Nucleus accumbens (tissue), 56 donors: ENCODE results near the gene SLC16A3.
A peak's percentile ranks its signal among the peaks of the same experiment; 100 is the strongest.
"Not testable (repeated sequence)": the region's sequence is repeated elsewhere in the genome, so short reads cannot be mapped to it uniquely, and the experiment has no call there.

ENCODE experiments used
- DNase-seq, 56 donors: peaks; one replicate each; lab custom pipeline; 2025; lab: John Stamatoyannopoulos, UW

SLC16A3 gene

DNA sequence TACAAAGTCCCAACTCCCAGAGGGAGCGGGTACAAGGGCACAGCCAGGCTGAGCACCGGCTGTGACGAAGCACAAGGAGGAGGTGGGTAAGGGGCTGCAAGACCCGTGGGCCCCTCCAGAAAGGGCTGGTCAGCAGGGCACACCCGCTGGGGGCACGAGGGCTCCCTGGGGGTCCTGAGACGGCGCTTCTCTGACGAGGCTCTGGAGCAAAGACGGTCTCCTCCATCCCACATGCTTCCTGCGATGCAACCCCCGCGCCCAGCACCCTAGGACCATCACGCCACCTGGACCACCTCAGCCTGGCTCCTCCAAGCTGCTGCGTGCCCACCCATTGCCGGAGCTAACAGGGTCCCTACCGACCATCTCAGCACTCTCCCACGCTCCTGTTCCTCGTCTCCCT lies 24.9 kb upstream of the SLC16A3 start:
- DNase-seq: no peak

DNA sequence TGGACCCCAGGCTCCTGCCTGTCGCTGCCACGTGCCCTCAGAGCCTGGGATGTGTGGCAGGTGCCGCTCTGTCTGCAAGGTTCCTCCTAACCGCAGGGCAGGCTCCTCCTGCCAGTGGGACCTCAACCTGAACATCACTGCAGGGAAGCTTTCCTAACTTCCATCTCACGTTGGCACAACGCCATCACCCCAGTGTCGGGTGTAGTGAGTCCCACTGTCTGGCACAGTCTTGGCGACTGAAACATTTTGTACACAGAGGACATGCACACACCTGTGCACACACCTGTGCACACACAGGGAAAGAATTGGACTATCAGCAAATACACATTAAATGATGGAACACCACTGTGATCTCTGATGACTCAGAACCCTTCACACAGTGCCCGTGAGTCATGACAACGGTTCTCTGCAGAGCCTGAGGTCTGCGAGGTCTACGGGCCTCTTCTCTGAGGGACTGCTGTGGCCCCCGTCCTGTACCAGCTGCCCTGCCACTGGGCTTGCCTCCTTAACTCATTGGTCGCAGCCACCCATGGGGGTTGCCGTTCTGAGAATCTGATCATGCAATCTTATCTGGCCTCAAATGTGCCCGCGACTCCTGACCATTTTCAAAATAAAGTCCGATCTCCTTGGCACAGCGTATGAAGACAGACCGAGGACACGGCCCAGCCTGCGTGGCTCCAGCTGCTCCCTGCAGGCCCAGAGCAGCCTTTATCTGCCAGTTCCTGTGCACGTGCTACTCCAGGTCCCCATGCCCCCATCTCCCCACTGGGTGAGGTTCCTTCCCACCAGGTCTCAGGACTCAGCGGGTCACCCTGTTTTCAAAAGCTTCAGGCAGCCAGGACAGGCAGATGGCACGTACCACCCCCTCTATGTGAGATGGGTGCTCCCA lies 23.8 kb upstream of the SLC16A3 start:
- DNase-seq: peak in 3 of 56 donors; percentile 18 to 35 (median 18)

DNA sequence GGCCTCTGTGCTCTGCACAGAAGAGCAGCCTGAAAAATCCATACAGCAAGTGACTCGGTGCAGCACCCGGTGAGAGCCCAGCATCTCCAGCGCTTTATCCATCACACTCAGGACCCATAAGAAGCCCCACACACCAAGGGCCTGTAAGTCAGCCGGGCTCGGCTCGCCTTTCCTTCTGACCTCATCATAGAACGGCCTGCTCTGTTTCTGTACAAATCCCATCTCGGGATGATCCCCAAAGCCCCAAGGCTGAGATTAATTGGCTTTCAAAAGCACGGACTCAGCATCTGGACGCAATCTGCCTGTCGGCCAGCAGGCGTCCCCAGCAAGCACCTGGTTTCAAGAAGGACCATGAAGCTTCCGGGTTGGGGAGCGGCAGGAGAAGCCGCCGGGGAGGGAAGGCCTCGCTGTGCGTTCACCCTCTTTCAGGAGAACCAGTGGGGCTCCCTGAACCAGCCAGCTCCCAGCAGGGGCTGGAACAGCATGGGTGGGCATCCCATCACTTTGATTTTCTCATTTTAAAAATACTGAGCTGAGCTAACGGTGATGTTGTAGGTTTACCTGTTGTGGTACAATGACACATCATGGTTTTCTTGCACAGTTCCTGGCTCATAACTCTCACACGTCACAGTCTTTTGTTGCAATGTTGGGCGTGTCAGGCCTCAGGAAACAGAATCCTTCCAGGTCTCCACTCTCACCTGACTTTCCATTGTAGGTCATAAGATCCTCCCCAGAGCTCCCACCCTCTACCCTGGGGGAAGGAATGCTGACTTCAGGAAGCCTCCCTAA lies 22.9 kb upstream of the SLC16A3 start:
- peak in 49 of 56 donors; percentile 13 to 84 (median 51) for DNase-seq

DNA sequence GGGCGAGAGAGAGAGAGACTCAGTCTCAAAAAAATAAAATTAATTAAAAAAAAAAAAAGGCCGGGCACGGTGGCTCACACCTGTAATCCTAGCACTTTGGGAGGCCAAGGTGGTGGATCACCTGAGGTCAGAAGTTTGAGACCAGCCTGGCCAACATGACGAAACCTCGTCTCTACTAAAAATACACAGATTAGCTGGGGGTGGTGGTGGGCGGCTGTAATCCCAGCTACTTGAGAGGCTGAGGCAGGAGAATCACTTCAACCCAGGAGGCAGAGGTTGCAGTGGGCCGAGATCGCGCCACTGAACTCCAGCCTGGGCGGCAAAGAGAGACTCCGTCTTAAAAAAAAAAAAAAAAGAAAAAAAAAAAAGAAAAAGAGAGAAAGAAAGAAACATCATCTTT lies 18.2 kb upstream of the SLC16A3 start:
- DNase-seq: not testable (repeated sequence)

DNA sequence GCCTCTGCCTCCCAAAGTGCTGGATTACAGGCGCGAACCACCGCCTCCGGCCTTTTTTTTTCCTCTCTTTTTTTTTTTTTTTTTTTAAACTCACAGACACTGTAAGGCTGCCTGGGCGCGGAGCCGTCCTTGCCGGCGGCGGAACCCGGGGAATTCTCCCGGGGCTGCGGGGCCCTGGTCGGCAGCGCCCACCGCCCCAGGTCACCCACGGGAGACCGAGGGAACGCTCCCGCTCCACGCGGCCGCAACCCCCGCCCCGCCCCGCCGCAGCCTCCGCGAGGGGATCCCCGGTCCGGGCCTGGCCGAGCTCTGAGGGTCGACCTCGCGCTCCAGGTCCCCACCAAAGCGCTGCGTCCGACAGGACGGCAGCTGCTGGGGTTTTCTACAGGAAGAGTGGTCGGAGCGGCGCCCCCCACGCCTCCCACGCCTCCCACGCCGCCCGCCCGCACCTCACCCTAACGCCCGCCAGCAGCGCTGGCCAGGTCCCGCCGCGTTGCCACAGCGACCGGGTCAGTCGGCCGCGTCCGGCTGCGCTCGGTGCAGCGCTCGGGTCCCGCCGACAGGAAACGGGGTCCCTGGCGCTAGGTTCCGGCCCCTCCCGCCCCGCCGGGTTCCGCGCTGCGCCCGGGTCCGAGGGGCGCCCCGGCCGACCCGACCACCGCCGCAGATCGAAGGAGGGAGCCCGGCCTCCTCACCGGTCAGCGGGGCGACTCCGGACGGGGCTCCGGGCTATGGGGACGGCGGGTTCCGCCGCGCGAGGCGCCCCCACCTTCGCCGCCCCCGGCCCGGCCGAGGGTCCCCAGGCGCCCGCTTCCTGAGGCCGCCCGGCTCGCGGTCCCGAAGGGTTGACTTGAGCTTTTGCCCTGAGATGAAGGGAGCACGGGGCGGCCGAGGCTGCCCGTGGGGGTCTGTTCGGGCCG lies 16.3 kb upstream of the SLC16A3 start, which contains the start of gene CCDC57:
Gene CCDC57 (minus strand): TSS at position 512 of the 920 bp plus-strand sequence. CDS start 10,898 bp downstream, outside the sequence.
- DNase-seq: peak in 49 of 56 donors; percentile 18 to 80 (median 52)

DNA sequence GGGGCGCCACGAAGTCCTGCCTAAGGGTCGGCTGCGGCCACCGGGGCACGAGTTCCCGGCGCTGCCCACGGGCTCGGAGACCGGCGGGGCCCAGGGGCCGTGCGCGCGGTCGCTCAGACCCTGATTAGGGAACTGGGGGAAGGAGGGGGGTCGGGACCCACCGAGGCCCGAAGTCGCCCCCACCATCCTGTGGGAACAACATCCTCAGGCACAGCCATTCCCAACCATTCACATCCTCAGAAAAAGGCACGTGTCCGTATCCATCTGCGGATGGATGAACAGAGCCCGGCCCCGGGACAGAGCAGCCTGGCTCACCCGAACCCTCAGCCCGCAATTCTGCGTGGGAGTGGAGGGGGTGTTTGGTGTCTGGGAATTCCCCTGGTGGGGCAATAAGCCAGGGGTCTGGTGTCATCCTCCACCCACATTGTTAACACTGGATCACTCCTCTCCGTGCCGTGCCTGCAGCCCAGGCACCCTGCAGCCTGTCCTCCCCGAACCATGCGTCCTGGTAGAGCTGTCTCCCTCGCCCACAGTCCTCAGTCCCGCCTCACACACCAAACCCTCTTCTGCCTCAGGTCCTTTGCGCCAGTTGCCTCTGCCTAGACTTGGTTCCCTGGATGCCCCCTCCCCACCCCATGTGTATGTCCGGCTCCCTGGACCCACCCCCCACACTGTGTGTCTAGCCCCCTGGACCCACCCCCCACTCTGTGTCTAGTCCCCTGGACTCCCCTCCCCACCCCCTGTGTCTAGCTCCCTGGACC lies 15.4 kb upstream of the SLC16A3 start:
- peak in 34 of 56 donors; percentile 10 to 76 (median 48) for DNase-seq

DNA sequence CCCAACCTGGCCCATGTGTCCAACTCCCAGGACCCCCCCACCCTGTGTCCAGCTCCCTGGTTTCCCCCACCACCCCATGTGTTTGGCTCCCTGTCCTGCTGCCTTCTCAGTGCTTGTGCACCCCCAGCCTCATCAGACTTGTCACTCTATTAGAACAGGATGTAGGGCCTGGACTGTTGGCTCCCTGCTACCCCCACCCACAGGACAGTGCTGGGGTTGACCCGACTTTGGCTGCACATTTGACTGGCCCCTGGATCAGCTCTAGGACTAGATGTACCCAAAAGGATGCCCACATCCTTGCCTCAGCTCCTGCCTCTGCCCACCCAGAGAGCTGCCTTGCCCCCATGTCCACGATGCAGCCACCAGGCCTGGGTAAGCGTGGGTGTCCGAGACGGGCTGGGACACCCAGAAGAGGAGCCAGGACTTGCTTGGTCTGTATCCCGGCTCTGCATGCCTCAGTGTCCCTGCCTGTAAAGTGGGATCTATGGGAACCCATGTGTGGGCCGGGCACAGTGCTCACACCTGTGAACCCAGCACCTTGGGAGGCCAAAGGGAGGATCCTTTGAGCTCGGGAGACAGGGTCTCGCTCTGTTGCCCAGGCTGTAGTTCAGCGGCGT lies 14.7 kb upstream of the SLC16A3 start:
- no peak for DNase-seq

DNA sequence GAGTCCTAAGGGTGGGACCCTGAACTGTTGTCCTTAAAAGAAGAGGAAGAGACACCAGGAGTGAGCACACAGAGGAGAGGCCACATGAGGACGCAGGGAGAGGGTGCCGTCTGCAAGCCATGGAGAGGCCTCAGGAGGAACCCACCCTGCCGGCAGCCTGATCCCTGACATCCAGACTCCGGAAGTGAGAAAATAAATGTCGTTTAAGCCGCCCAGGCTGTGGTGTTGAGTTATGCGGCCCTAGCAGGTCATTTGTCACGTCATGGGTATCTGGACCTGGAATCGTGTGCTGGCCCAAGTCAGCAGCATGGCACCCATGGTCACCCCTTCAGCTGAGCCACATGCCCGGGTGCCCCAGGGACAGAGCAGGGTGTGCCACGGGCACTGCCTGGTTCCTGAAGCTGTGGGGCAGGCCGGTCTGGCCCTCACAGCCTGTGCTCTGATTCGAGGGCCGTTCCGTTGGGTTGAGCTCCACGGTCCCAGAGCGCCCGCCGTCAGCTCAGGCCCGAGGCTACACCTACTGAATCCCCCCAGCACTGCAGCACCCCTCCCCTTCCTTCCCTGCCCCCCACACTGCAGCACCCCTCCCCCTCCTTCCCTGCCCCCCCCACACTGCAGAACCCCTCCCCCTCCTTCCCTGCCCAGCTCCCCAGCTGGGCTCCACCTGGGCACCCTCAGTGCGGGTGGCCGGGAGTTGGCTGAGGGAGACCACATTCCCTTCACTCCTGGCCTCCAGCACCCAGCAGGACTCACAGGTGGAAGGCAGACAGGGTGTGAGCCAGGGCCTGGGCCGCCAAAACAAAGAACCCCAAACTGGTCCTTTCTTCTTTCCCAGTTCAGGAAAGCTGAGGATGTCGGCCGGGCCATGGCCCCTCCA lies 13.5 kb upstream of the SLC16A3 start:
- DNase-seq: peak in 1 of 56 donors; percentile 8

DNA sequence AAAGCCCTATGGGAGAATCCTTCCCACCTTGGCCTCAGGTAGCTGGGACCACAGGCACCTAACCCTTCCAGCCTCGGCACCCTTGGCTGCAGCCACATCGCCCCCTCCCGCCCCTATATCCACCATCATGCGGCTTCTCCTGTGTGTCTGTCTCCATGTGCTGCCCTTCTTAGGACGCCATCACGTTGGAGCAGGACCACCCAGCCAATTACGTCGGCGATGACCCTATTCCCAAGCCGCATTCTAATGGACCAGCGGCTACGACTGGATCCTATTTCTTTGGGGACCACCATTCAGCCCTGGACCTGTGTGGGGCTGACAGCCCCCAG lies 12.9 kb upstream of the SLC16A3 start:
- DNase-seq: no peak

DNA sequence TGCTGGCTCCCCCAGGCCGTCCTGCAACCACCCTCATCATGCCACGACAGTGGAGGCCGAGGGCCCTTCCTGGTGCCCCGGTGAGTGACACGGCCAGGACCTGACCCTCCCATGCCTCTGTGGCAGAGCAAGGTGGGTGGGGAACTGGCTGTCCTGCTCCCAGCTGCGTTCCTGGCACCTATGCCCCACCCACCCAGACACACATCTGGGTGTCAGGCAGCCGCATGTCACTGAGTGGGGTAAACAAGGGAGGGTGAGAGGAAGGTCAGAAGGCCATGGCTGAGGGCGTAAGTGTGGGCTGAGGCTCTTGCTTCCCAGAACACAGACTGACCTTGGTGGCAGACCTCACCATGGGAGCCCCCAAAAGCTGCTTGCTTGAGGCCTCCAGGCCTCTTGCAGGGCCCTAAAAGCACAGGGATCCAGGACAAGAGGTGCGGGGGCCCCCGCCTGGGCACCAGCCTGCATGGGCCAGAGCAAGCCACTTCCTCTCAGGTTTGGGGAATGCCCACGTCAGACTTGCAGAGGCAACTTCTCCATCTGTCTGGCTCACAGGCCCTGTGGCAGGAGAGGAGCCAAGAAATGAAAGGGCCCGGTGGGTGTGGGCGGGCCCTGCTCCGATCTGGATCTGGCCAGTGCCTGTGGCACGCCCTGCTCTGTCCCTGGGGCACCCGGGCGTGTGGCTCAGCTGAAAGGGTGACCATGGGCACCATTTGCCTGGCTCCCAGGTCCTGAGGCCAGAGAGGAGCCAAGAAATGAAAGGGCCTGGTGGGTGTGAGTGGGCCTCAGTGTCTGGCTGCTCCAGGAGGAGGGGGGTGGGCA lies 12.3 kb upstream of the SLC16A3 start:
- DNase-seq: peak in 15 of 56 donors; percentile 13 to 53 (median 31)

DNA sequence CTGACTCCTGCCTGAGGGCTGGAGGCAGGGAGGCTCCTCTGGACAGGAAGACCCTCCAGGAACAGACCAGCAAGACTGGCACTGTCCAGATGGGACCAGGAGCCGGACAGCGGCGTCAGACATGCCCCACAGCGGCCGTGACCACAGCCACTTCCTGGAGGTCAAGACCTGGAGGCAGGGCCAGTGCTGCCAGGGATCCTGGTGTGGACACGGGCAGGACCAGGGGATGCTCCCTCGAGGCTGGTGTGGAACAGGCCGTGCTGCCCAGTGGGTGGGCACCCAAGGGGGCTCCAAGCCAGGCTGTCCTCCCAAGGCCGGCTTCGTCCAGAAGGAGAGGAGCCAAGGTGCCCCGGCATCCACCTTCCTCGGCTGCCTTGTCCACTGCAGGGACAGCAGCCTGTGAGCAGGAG lies 11.7 kb upstream of the SLC16A3 start:
- no peak for DNase-seq

DNA sequence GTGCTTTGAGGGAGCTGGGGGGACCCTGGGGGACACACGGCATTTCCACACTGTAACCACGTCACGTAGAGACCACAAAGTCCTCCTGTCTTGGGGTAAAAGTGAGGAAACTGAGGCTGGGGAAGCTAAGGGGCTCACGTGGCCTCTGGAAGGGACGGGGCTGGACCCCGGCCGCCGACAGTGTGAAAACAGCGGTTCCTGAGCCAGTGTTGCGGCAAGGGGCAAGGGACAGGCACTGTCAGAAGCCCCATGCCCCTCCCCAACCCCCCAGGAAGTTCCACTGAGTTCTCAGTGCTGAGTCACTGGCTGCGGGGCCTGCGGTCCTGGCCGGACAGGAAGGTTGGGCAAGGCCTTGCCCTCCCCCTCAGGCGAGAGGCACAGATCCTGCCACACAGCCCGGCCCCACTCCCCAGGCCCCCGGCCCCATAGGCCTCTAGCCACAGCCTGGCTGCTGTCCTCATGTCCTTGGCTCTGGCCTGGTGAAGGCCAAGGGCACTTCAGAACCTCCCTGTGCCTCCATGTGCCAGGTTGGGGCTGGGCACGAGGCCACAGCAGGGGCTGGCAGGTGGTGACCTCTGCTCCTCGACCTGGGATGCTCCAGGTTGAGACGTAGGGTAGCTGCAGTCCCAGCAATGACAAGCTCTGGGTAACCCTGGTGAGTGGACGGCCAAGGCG lies 11.2 kb upstream of the SLC16A3 start:
- DNase-seq: peak in 7 of 56 donors; percentile 20 to 53 (median 27)

DNA sequence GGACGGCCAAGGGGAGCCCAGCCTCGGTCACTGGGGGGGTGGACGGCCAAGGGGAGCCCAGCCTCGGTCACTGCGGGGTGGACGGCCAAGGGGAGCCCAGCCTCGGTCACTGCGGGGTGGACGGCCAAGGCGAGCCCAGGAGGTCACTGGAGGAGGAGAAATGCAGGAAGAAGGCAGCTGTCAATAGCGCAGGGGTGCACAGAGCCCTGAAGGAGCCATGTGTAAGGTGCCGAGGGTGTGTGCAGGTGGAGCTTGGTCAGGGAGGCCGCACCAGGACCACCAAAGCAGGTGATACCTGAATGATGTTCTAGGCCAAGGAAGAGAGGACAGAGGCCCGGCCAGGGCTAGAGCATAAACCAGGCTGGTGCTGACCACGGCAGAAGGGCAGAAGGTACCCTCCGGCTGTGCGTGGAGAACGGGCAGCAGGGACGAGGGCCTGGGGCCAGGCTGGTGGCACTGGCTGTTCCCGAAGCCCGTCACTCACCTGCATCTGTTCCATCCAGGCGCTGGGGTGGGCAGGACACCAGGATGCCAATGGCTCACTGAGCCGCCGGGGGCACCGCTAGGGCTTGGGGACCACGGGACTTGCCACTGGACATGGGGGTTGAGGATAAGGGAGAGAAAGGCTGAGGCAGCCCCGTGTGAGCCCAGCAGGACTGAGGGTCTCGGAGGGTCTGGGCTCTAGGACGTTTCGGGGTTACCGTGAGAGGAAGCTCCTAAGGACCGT lies 10.3 kb upstream of the SLC16A3 start:
- DNase-seq: no peak

DNA sequence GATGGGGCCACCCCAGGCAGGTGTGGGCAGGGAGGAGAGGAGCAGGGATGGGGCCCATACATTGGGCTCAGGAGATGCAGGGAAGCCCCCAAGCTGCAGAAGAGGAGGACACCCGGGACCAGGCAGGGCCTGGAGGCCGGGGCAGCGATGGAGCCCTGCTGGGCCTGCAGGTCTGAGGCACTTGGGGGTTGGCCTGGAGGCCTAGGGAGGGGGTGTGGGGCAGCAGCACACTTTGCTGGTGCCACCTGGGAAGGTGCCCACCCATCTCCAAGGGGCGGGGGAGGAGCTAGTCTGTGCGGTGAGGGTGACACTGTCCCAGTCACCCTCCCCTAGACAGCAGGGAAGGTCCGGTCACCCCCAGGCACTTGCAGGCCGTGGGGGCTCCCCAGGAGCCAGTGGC lies 9.8 kb upstream of the SLC16A3 start:
- DNase-seq: no peak

DNA sequence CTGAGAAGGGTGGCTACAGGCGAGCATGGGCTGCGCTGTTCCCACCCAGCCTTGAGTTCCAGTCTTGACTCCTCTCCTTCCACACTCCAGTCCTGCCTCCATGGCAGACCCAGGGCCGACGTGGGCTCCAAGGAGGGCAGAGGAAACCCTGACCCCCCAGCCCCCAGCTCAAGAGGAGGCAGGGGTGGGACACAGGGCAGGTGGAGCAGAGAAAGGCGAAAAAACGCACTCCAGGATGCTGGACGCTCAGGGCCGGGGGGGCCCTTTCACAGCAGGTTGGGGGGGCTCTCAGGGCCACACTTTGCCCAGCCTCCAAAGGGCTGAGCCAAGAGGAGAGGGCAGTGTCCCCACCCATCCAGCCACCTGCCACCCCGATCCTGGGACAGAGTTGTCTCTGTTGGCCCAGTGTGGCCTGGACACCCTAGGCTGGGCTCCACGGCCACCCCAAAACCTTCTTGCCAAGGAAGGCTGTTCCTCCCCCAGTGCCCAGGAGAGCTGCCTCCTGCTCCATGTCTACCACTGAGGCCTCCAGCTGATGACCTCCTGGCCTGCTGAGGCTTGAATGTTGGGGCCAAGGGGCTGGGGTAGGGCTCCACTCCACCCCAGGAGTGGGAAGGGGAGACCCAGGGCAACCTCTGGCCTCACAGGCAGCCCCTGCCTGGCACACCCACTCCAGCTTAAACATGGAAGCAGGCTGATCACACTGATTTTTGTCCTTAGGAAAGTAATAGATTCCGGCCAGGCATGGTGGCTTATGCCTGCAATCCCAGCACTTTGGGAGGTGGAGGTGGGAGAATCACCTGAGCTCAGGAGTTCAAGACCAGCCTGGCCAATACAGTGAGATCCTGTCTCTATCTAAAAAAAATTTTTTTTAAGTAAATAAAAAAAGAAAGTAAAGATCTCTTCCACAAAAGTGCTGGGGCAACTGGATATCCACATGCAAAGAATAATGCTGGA lies 8.8 kb upstream of the SLC16A3 start:
- DNase-seq: no peak
